Measurements from ENCODE around the gene MPP1. TPM values are rescaled to one million over a fixed set of nuclear protein-coding genes. Genes with fewer than 3 reads are reported as not detected.

Gene MPP1
- total RNA-seq, 2 experiments from 2014 or later: 24.1 to 27.6 TPM

GRCh38 chrX:154729439-154729838 is 75.8 kb downstream of the MPP1 start:
- POLR2A ChIA-PET: no interaction called here

More at GRCh38 chrX:154729439-154729838, 75.8 kb downstream of the MPP1 start:
- Mint-ChIP-seq H3K4me3 (no peak overlapping the region), H3K27me3 (no peaks in the 10 kb centered on the region), H3K9me3 (ENCODE audit: low read depth) (no peaks in the 10 kb centered on the region), H3K36me3 (ENCODE audit: low read depth) (no peaks in the 10 kb centered on the region), H3K27ac (no peak overlapping the region), H3K4me1 (peaks cover 81% of the 10 kb centered on the region)
- DNase-seq (no peak), ATAC-seq (no peak)
- CTCF ChIA-PET: interaction anchor here (1.5 kb wide), 1 partner anchor 21 kb away, joined by 7 read pairs; the partner anchor contains the start of gene GAB3
- intact Hi-C loops (cut with DNase I, micrococcal nuclease): no loop called here

Other genes starting within 250 kb of the MPP1 start
- not detected for gene CTAG1A, start 220.4 kb downstream of the MPP1 start, total RNA-seq
- not detected for gene CTAG1B, start 186.2 kb downstream of the MPP1 start, total RNA-seq
- not detected for gene CTAG2, start 151.9 kb downstream of the MPP1 start, total RNA-seq
- 1 to 10 TPM; 2.1 to 2.9 TPM for gene GAB3, start 54.4 kb downstream of the MPP1 start, total RNA-seq
- gene DKC1, start 42.6 kb downstream of the MPP1 start, total RNA-seq: 100 to 1,000 TPM; 126 to 130 TPM
- not detected for gene SMIM9, start 29.2 kb upstream of the MPP1 start, total RNA-seq
- gene F8A1, start 80.9 kb upstream of the MPP1 start, total RNA-seq: 10 to 100 TPM in 1 of 2 experiments, 1 to 10 TPM in 1; 7.9 to 11.5 TPM
- gene F8, start 217.2 kb upstream of the MPP1 start, total RNA-seq: 1 to 10 TPM; 5.4 to 6.3 TPM
- gene FUNDC2, start 221.4 kb upstream of the MPP1 start, total RNA-seq: 10 to 100 TPM; 83.7 to 86.9 TPM